ENCODE measurements around the gene LRFN5. TPM values are rescaled to one million over a fixed set of nuclear protein-coding genes. Genes with fewer than 3 reads are reported as not detected.

The LRFN5 gene
- total RNA-seq, 4 donors from 2014 or later: 0.32 to 1.1 (median 0.49) TPM

- H3K27me3 ChIP-seq: no peaks in the 10 kb centered on the region
- no peak overlapping the region for H3K27ac ChIP-seq
- TF ChIP-seq POLR2A (IDR thresholded peaks at IDR 0.05): no peak
- TF ChIP-seq POLR2AphosphoS5 (IDR thresholded peaks at IDR 0.05): no peak
- TF ChIP-seq EP300 (IDR thresholded peaks at IDR 0.05): no peak
- no peak for TF ChIP-seq CTCF (IDR thresholded peaks at IDR 0.05)
- no peaks in the 10 kb centered on the region for H3K36me3 ChIP-seq
- DNase-seq (ENCODE audit: low spot score in 2 of 2): no peak
- H3K4me3 ChIP-seq: no peak overlapping the region
- no peaks in the 10 kb centered on the region for H3K9me3 ChIP-seq
- no peaks in the 10 kb centered on the region for H3K4me1 ChIP-seq
Measured at GRCh38 chr14:41915732-41916131, 309.1 kb downstream of the LRFN5 start.

- DNase-seq (ENCODE audit: low spot score in 2 of 2): no peak
- no peaks in the 10 kb centered on the region for H3K4me1 ChIP-seq
- no peak overlapping the region for H3K27ac ChIP-seq
Measured at GRCh38 chr14:41916313-41916712, 309.6 kb downstream of the LRFN5 start.

GRCh38 chr14:41925409-41925808, 318.7 kb downstream of the LRFN5 start:
- H3K36me3 ChIP-seq: no peaks in the 10 kb centered on the region
- WGBS: 34% methylated on average over 2 of the region's 2 CpGs
- no peaks in the 10 kb centered on the region for H3K27me3 ChIP-seq
- TF ChIP-seq EP300 (IDR thresholded peaks at IDR 0.05) (no peak), POLR2AphosphoS5 (IDR thresholded peaks at IDR 0.05) (no peak), POLR2A (IDR thresholded peaks at IDR 0.05) (no peak), CTCF (IDR thresholded peaks at IDR 0.05) (no peak)
- no peak overlapping the region for H3K27ac ChIP-seq
- H3K9me3 ChIP-seq: no peaks in the 10 kb centered on the region
- H3K4me3 ChIP-seq: no peak overlapping the region
- no peaks in the 10 kb centered on the region for H3K4me1 ChIP-seq
- no peak for DNase-seq (ENCODE audit: low spot score in 2 of 2)

More at GRCh38 chr14:41916313-41916712, 309.6 kb downstream of the LRFN5 start:
- TF ChIP-seq EP300 (IDR thresholded peaks at IDR 0.05) (no peak), POLR2A (IDR thresholded peaks at IDR 0.05) (no peak), CTCF (IDR thresholded peaks at IDR 0.05) (no peak), POLR2AphosphoS5 (IDR thresholded peaks at IDR 0.05) (no peak)
- no peaks in the 10 kb centered on the region for H3K36me3 ChIP-seq
- no peaks in the 10 kb centered on the region for H3K27me3 ChIP-seq
- no peak overlapping the region for H3K4me3 ChIP-seq
- no peaks in the 10 kb centered on the region for H3K9me3 ChIP-seq

- no peak overlapping the region for H3K4me3 ChIP-seq
- no peaks in the 10 kb centered on the region for H3K4me1 ChIP-seq
- DNase-seq (ENCODE audit: low spot score in 2 of 2): no peak
- WGBS: 63% methylated on average over 7 of the region's 7 CpGs
- TF ChIP-seq EP300 (IDR thresholded peaks at IDR 0.05): no peak
- no peak for TF ChIP-seq CTCF (IDR thresholded peaks at IDR 0.05)
- TF ChIP-seq POLR2AphosphoS5 (IDR thresholded peaks at IDR 0.05): no peak
- no peak for TF ChIP-seq POLR2A (IDR thresholded peaks at IDR 0.05)
- no peaks in the 10 kb centered on the region for H3K27me3 ChIP-seq
- H3K36me3 ChIP-seq: no peaks in the 10 kb centered on the region
- no peaks in the 10 kb centered on the region for H3K9me3 ChIP-seq
- H3K27ac ChIP-seq: no peak overlapping the region
Measured at GRCh38 chr14:41950428-41951151, 343.9 kb downstream of the LRFN5 start.

Data from suprapubic skin (tissue), 4 donors.